SK-N-SH (cell line): ENCODE results near the gene PUS10. TPM values are rescaled to one million over a fixed set of nuclear protein-coding genes. Genes with fewer than 3 reads are reported as not detected.
"Not testable (repeated sequence)": the region's sequence is repeated elsewhere in the genome, so short reads cannot be mapped to it uniquely, and the experiment has no call there.

ENCODE experiments used
- CTCF ChIA-PET: fragments of 300-600, 350-600 bp; formaldehyde crosslinking; extraction: SDS; loops from one replicate; lab custom pipeline; 2021; lab: Yijun Ruan, JAX
- POLR2A ChIA-PET: fragments of 350-600 bp; sonication (Branson Sonifier 250); formaldehyde crosslinking; extraction: SDS; loops from one replicate; lab custom pipeline; 2020; ENCODE audit warnings: antibody characterized with exemption, inconsistent platforms; lab: Yijun Ruan, JAX
- DNase-seq: peaks from one replicate; pipeline ENCODE4 v3.0.0; 2012
- H2AFZ ChIP-seq: fragments of 200-600 bp; sonication (generic); 2 replicates; pipeline ENCODE4 v1.8.1; 2016; ENCODE audit warnings: antibody characterized with exemption, mild to moderate bottlenecking, low read depth
- H3F3A ChIP-seq: fragments of 200-600 bp; sonication (generic); replicated peaks from 2 replicates; pipeline ENCODE3; 2016; ENCODE audit warnings: antibody characterized with exemption, mild to moderate bottlenecking; ENCODE audit not compliant: insufficient read depth
- H3K27ac ChIP-seq, 2 experiments: fragments of 200-500 bp in 1 of 2; fragments of 200-600 bp in 1 of 2; sonication (Bioruptor generic) in 1 of 2; sonication (generic), shearing (Covaris generic) in 1 of 2; 2 replicates each; pipeline versions ENCODE4 v1.5.1 to v1.6.1; 2014 to 2016; ENCODE audit warnings: low read depth in 2 of 2, inconsistent platforms in 1 of 2, low read length in 1 of 2, mild to moderate bottlenecking in 1 of 2, mixed read lengths in 1 of 2
- H3K27me3 ChIP-seq: fragments of 200-600 bp; sonication (generic), shearing (Covaris generic); 2 replicates; pipeline ENCODE4 v1.6.1; 2016; ENCODE audit warnings: mixed run types; ENCODE audit not compliant: insufficient read depth
- H3K36me3 ChIP-seq, 2 experiments: fragments of 200-500 bp in 1 of 2; fragments of 200-600 bp in 1 of 2; sonication (Bioruptor generic) in 1 of 2; sonication (generic) in 1 of 2; replicated peaks in 1 of 2; 2 replicates each; pipeline versions ENCODE3 to v1.5.1; 2014 to 2016; ENCODE audit warnings: low read length in 1 of 2, mild to moderate bottlenecking in 1 of 2; ENCODE audit not compliant: insufficient read depth in 2 of 2, control insufficient read depth in 1 of 2
- H3K4me1 ChIP-seq, 2 experiments: fragments of 200-500 bp in 1 of 2; fragments of 200-600 bp in 1 of 2; sonication (Bioruptor generic) in 1 of 2; sonication (generic), shearing (Covaris generic) in 1 of 2; 2 replicates each; pipeline versions ENCODE4 v1.5.1 to v1.6.1; 2014 to 2016; ENCODE audit warnings: low read depth in 1 of 2, low read length in 1 of 2, mixed run types in 1 of 2; ENCODE audit not compliant: insufficient read depth in 2 of 2, control insufficient read depth in 1 of 2
- H3K4me2 ChIP-seq: fragments of 200-600 bp; sonication (generic), shearing (Covaris generic); 2 replicates; pipeline ENCODE4 v1.6.1; 2017; ENCODE audit warnings: mixed run types
- H3K4me3 ChIP-seq, 2 experiments: fragments of 200-500 bp in 1 of 2; fragments of 200-600 bp in 1 of 2; sonication (Bioruptor generic) in 1 of 2; sonication (generic), shearing (Covaris generic) in 1 of 2; 2 replicates each; pipeline versions ENCODE4 v1.5.1 to v1.8.1; 2014 to 2016; ENCODE audit warnings: low read depth in 2 of 2, inconsistent platforms in 1 of 2, low read length in 1 of 2, mild to moderate bottlenecking in 1 of 2, mixed read lengths in 1 of 2, moderate library complexity in 1 of 2
- H3K79me2 ChIP-seq: fragments of 200-600 bp; sonication (generic); 2 replicates; pipeline ENCODE4 v1.8.1; 2017; ENCODE audit warnings: mild to moderate bottlenecking; ENCODE audit not compliant: insufficient read depth
- H3K9ac ChIP-seq: fragments of 200-600 bp; sonication (generic); 2 replicates; pipeline ENCODE4 v1.6.1; 2017; ENCODE audit warnings: mixed run types
- H3K9me2 ChIP-seq: fragments of 200-600 bp; sonication (generic); 2 replicates; pipeline ENCODE4 v1.6.1; 2017; ENCODE audit warnings: mixed run types
- H3K9me3 ChIP-seq: fragments of 200-600 bp; sonication (generic); 2 replicates; pipeline ENCODE4 v1.6.1; 2017; ENCODE audit warnings: mixed run types, mild to moderate bottlenecking, moderate library complexity
- H4K20me1 ChIP-seq: fragments of 200-600 bp; sonication (generic); 2 replicates; pipeline ENCODE4 v1.6.1; 2017; ENCODE audit warnings: mild to moderate bottlenecking, mixed run types; ENCODE audit not compliant: insufficient read depth
- CHD2 ChIP-seq: fragments of 150-350 bp; IDR thresholded peaks from 2 replicates; pipeline ENCODE4 v1.6.1; 2018; ENCODE audit warnings: low read length; ENCODE audit not compliant: partially characterized antibody
- CTCF ChIP-seq: fragments of 200-600 bp; sonication (generic); IDR thresholded peaks from 2 replicates; pipeline ENCODE4 v1.6.1; 2017; ENCODE audit warnings: antibody characterized with exemption, mild to moderate bottlenecking, moderate library complexity
- ELF1 ChIP-seq: IDR thresholded peaks from 2 replicates; pipeline ENCODE4 v1.4.0; 2012
- EP300 ChIP-seq, 2 experiments: IDR thresholded peaks; 2 replicates each; pipeline versions ENCODE4 v1.4.0 to v1.6.1; 2012; ENCODE audit warnings: borderline replicate concordance in 1 of 2, low read depth in 1 of 2, low read length in 1 of 2
- EZH2phosphoT487 ChIP-seq: fragments of 200-600 bp; sonication (generic); IDR thresholded peaks from 2 replicates; pipeline ENCODE4 v1.6.1; 2017; ENCODE audit warnings: low read depth, mixed run types, mild to moderate bottlenecking, antibody characterized with exemption, moderate library complexity, borderline replicate concordance
- FOXJ3 ChIP-seq: sonication (generic); formaldehyde crosslinking; IDR thresholded peaks from 2 replicates; pipeline ENCODE4 v1.5.1; 2020; ENCODE audit warnings: mild to moderate bottlenecking, missing genetic modification reagents
- GABPA ChIP-seq: IDR thresholded peaks from 2 replicates; pipeline ENCODE4 v1.4.0; 2012; ENCODE audit warnings: low read depth, mild to moderate bottlenecking
- JUND ChIP-seq: IDR thresholded peaks from 2 replicates; pipeline ENCODE4 v1.4.0; 2012
- MEF2A ChIP-seq: IDR thresholded peaks from 2 replicates; pipeline ENCODE4 v1.4.0; 2012; ENCODE audit warnings: low read depth, borderline replicate concordance
- MXI1 ChIP-seq: IDR thresholded peaks from 2 replicates; pipeline ENCODE4 v1.6.1; 2012; ENCODE audit warnings: mild to moderate bottlenecking, low read depth, low read length, improper control_type of control experiment
- NFIC ChIP-seq: IDR thresholded peaks from 2 replicates; pipeline ENCODE4 v1.4.0; 2012; ENCODE audit warnings: borderline replicate concordance
- NRF1 ChIP-seq: IDR thresholded peaks from 2 replicates; pipeline ENCODE4 v1.6.1; 2012; ENCODE audit warnings: low read depth, mild to moderate bottlenecking, low read length
- RAD21 ChIP-seq: IDR thresholded peaks from 2 replicates; pipeline ENCODE4 v1.6.1; 2012; ENCODE audit warnings: mild to moderate bottlenecking, low read length
- RFX5 ChIP-seq: IDR thresholded peaks from 2 replicates; pipeline ENCODE4 v1.6.1; 2012; ENCODE audit warnings: mild to moderate bottlenecking, improper control_type of control experiment, low read length
- RXRA ChIP-seq: IDR thresholded peaks from 2 replicates; pipeline ENCODE4 v1.4.0; 2012; ENCODE audit warnings: low read depth, mild to moderate bottlenecking, borderline replicate concordance
- SMC3 ChIP-seq: IDR thresholded peaks from 2 replicates; pipeline ENCODE4 v1.6.1; 2012; ENCODE audit warnings: low read depth, low read length, improper control_type of control experiment
- TAF1 ChIP-seq: IDR thresholded peaks from 2 replicates; pipeline ENCODE4 v1.6.1; 2012; ENCODE audit warnings: low read depth, mild to moderate bottlenecking, low read length, moderate library complexity, borderline replicate concordance
- TCF12 ChIP-seq: IDR thresholded peaks from 2 replicates; pipeline ENCODE4 v1.4.0; 2012
- USF2 ChIP-seq: fragments of 150-350 bp; IDR thresholded peaks from 2 replicates; pipeline ENCODE4 v1.6.1; 2017; ENCODE audit warnings: antibody characterized with exemption, low read length, low read depth, borderline replicate concordance
- YY1 ChIP-seq: IDR thresholded peaks from 2 replicates; pipeline ENCODE4 v1.4.0; 2012; ENCODE audit warnings: low read depth, mild to moderate bottlenecking
- WGBS: methylation state at CpG from one replicate; pipeline ENCODE4 v1.1.6; 2017; ENCODE audit warnings: low lambda C conversion rate; 5-methylcytosine and 5-hydroxymethylcytosine counted together
- polyA plus RNA-seq, 3 experiments: library from polyadenylated mRNA; depleted of rRNA; stranded (reverse); fragments of >200 nt; gene quantifications; 2 replicates each; pipeline ENCODE4 v1.2.3, GENCODE V29; 2012
- TF ChIP-seq, protein P1 (sequence below): fragments of 150-350 bp; IDR thresholded peaks from 2 replicates; pipeline ENCODE4 v1.6.1; 2016; ENCODE audit warnings: mild to moderate bottlenecking, low read depth, low read length

PUS10 gene
- polyA plus RNA-seq, 1 of the 3 experiments (the other 2 are of a cell fraction), result 2.8 TPM

DNA sequence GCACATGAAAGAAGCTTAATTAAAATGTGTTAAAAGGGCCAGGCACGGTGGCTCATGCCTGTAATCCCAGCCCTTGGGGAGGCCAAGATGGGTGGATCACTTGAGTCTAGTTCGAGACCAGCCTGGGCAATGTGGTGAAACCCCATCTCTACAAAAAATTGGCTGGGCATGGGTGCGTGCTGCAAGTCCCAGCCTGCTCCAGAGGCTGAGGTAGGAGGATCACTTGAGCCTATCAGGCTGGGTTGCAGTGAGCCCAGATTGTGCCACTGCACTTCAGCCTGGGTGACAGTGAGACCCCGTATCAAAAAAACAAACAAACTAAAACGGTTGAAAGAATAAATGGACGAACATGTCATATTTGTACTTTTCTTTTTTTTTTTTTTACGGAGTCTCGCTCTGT, 110.7 kb downstream of the PUS10 start:
- WGBS, result 95% methylated on average over 8 of the region's 8 CpGs
- TF ChIP-seq USF2, result no peak
- no peak for TF ChIP-seq YY1
- TF ChIP-seq TAF1, result no peak
- TF ChIP-seq ELF1, result no peak
- TF ChIP-seq NFIC, result no peak
- TF ChIP-seq, all 33 proteins: peak for 0
- CTCF ChIA-PET, result no interaction called here

GRCh38 chr2:60906395-60906794, 111.7 kb downstream of the PUS10 start:
- Histone ChIP-seq H4K20me1 (no peaks in the 10 kb centered on the region), H3K79me2 (no peaks in the 10 kb centered on the region), H3K9me2 (no peaks in the 10 kb centered on the region), H3K9ac (no peak overlapping the region), H3K4me3 (no peak overlapping the region), H3K27me3 (no peaks in the 10 kb centered on the region), H3K4me1 (no peaks in the 10 kb centered on the region), H2AFZ (no peak overlapping the region), H3K27ac (no peak overlapping the region), H3K36me3 (peaks cover 4 to 7% of the 10 kb centered on the region in 2 experiments), H3F3A (no peaks in the 10 kb centered on the region), H3K4me2 (no peak overlapping the region), H3K9me3 (no peaks in the 10 kb centered on the region)
- CTCF ChIA-PET, result no interaction called here
- no peak for DNase-seq
- WGBS, result 95% methylated on average over 2 of the region's 2 CpGs
- POLR2A ChIA-PET, result no interaction called here
- no peak for TF ChIP-seq JUND
- TF ChIP-seq SMC3, result no peak
- TF ChIP-seq CHD2, result no peak
- no peak for TF ChIP-seq FOXJ3
- no peak for TF ChIP-seq EZH2phosphoT487
- no peak for TF ChIP-seq RAD21
- TF ChIP-seq CTCF, result no peak
- no peak for TF ChIP-seq RFX5
- TF ChIP-seq NRF1, result no peak
- TF ChIP-seq, protein P1, sequence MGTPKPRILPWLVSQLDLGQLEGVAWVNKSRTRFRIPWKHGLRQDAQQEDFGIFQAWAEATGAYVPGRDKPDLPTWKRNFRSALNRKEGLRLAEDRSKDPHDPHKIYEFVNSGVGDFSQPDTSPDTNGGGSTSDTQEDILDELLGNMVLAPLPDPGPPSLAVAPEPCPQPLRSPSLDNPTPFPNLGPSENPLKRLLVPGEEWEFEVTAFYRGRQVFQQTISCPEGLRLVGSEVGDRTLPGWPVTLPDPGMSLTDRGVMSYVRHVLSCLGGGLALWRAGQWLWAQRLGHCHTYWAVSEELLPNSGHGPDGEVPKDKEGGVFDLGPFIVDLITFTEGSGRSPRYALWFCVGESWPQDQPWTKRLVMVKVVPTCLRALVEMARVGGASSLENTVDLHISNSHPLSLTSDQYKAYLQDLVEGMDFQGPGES, result no peak
- no peak for TF ChIP-seq NFIC
- no peak for TF ChIP-seq USF2
- no peak for TF ChIP-seq TAF1
- no peak for TF ChIP-seq MXI1
- no peak for TF ChIP-seq MEF2A
- TF ChIP-seq ELF1, result no peak
- TF ChIP-seq EP300 (IDR thresholded peaks at IDR 0.05; ENCODE audit: borderline replicate concordance in 1 of 2, low read depth in 1 of 2, low read length in 1 of 2), result no peak
- no peak for TF ChIP-seq TCF12
- TF ChIP-seq RXRA, result no peak
- no peak for TF ChIP-seq GABPA

More for the DNA sequence above, 110.7 kb downstream of the PUS10 start:
- H3K79me2 ChIP-seq, result no peaks in the 10 kb centered on the region; the same call in 1 of the 2 replicates
- no peaks in the 10 kb centered on the region for H3K27me3 ChIP-seq
- H3K4me2 ChIP-seq, result no peak overlapping the region
- H3K9me2 ChIP-seq, result no peaks in the 10 kb centered on the region
- no peak overlapping the region for H3K9ac ChIP-seq
- H4K20me1 ChIP-seq, result no peaks in the 10 kb centered on the region
- no peaks in the 10 kb centered on the region for H3K4me1 ChIP-seq
- no peaks in the 10 kb centered on the region for H3F3A ChIP-seq
- no peak for DNase-seq
- H3K36me3 ChIP-seq, result no peaks in the 10 kb centered on the region
- H3K27ac ChIP-seq, result no peak overlapping the region
- H3K4me3 ChIP-seq, result no peak overlapping the region
- POLR2A ChIA-PET, result no interaction called here
- H2AFZ ChIP-seq, result no peak overlapping the region
- no peaks in the 10 kb centered on the region for H3K9me3 ChIP-seq

GRCh38 chr2:60905867-60906266, 112.2 kb downstream of the PUS10 start:
- H3K4me3 ChIP-seq, DNase-seq, H2AFZ ChIP-seq, H3K9me3 ChIP-seq, H3K9ac ChIP-seq, H3F3A ChIP-seq, POLR2A ChIA-PET, H4K20me1 ChIP-seq, H3K27ac ChIP-seq, H3K27me3 ChIP-seq, CTCF ChIA-PET, H3K79me2 ChIP-seq, H3K9me2 ChIP-seq, H3K4me2 ChIP-seq, H3K4me1 ChIP-seq: not testable (repeated sequence)
- H3K36me3 ChIP-seq, result peaks cover 4 to 12% of the 10 kb centered on the region in 2 experiments
- WGBS, result 94% methylated on average over 5 of the region's 5 CpGs
